HCT116 (cell line): ENCODE results near the gene TYRO3. TPM values are rescaled to one million over a fixed set of nuclear protein-coding genes. Genes with fewer than 3 reads are reported as not detected.

ENCODE experiments used
- ATAC-seq: fragments of 200-7000 bp; cut with Tn5 transposase; 2 replicates; pipeline ENCODE4 v1.9.1; 2020; ENCODE audit warnings: mild to moderate bottlenecking, moderate library complexity
- BruUV-seq: library from RNA; stranded (reverse); fragments of 400-500 nt; replicated peaks from 2 replicates; lab custom pipeline; 2021; lab: Mats Ljungman, UMichigan
- CTCF ChIA-PET: fragments of 300-600 bp; sonication (Branson Sonifier 250); formaldehyde crosslinking; loops from one replicate; lab custom pipeline; 2021; ENCODE audit warnings: antibody characterized with exemption; lab: Charles Lee
- POLR2A ChIA-PET: fragments of 300-600, 350-600 bp; sonication (Branson Sonifier 250); formaldehyde crosslinking; loops from one replicate; lab custom pipeline; 2021; ENCODE audit warnings: antibody characterized with exemption; lab: Charles Lee
- RAD21 ChIA-PET, 2 experiments: fragments of 300-600 bp; sonication (Branson Sonifier 250); formaldehyde crosslinking; loops; one replicate each; lab custom pipeline; 2023; ENCODE audit warnings: low total read pairs in 2 of 2; ENCODE audit not compliant: uncharacterized antibody in 2 of 2, unreplicated experiment in 2 of 2, low non-redundant PET in 1 of 2; lab: Charles Lee
- DNase-seq: peaks from one replicate; pipeline ENCODE4 v3.0.0-alpha.2; 2010; ENCODE audit warnings: low read depth, low spot score
- H2AFZ ChIP-seq: fragments of 200-600 bp; shearing (Covaris generic), sonication (generic); 2 replicates; pipeline ENCODE4 v1.6.1; 2017; ENCODE audit warnings: low read depth, mixed run types, mixed read lengths, antibody characterized with exemption, low read length; ENCODE audit not compliant: poor library complexity, severe bottlenecking
- H3K27ac ChIP-seq: 2 replicates; pipeline ENCODE4 v1.5.1; 2012; ENCODE audit warnings: low read depth, low read length
- H3K27me3 ChIP-seq: fragments of 200-600 bp; sonication (generic); 2 replicates; pipeline ENCODE4 v1.6.1; 2016; ENCODE audit warnings: mixed run types, low read length, mixed read lengths; ENCODE audit not compliant: insufficient read depth
- H3K36me3 ChIP-seq, 2 experiments: fragments of 200-500 bp in 1 of 2; fragments of 200-600 bp in 1 of 2; sonication (Bioruptor generic) in 1 of 2; sonication (generic) in 1 of 2; 2 replicates each; pipeline versions ENCODE4 v1.5.1 to v1.6.1; 2014 to 2016; ENCODE audit warnings: low read length in 2 of 2, inconsistent platforms in 1 of 2, mixed read lengths in 1 of 2, mixed run types in 1 of 2; ENCODE audit not compliant: insufficient read depth in 2 of 2, control insufficient read depth in 1 of 2
- H3K4me1 ChIP-seq, 2 experiments: fragments of 200-600 bp in 1 of 2; sonication (generic) in 1 of 2; 2 replicates each; pipeline versions ENCODE4 v1.5.1 to v1.6.1; 2012 to 2017; ENCODE audit warnings: low read length in 2 of 2, inconsistent platforms in 1 of 2, mild to moderate bottlenecking in 1 of 2, mixed read lengths in 1 of 2, mixed run types in 1 of 2, moderate library complexity in 1 of 2; ENCODE audit not compliant: insufficient read depth in 2 of 2, control insufficient read depth in 1 of 2
- H3K4me2 ChIP-seq: fragments of 200-600 bp; sonication (generic); 2 replicates; pipeline ENCODE4 v1.6.1; 2017; ENCODE audit warnings: mixed run types, low read length, mixed read lengths
- H3K4me3 ChIP-seq, 2 experiments: fragments of 200-600 bp in 1 of 2; sonication (generic) in 1 of 2; replicated peaks in 1 of 2; 2 replicates each; pipeline ENCODE4 v1.5.1; 2011 to 2016; ENCODE audit warnings: low read length in 2 of 2, control low read depth in 1 of 2, low read depth in 1 of 2, mild to moderate bottlenecking in 1 of 2, mixed read lengths in 1 of 2, mixed run types in 1 of 2
- H3K79me2 ChIP-seq: fragments of 200-600 bp; sonication (generic); 2 replicates; pipeline ENCODE4 v1.6.1; 2017; ENCODE audit warnings: mild to moderate bottlenecking, mixed run types, low read length, moderate library complexity, mixed read lengths; ENCODE audit not compliant: insufficient read depth
- H3K9ac ChIP-seq: fragments of 200-600 bp; sonication (generic); 2 replicates; pipeline ENCODE4 v1.6.1; 2016; ENCODE audit warnings: low read length, mixed read lengths
- H3K9me2 ChIP-seq: fragments of 200-600 bp; sonication (generic), shearing (Covaris generic); 2 replicates; pipeline ENCODE4 v1.6.1; 2017; ENCODE audit warnings: mixed run types, mild to moderate bottlenecking, moderate library complexity; ENCODE audit not compliant: insufficient read depth
- H3K9me3 ChIP-seq, 2 experiments: fragments of 200-500 bp in 1 of 2; fragments of 200-600 bp in 1 of 2; sonication (Bioruptor generic) in 1 of 2; sonication (generic) in 1 of 2; 2 replicates each; pipeline ENCODE4 v1.6.1; 2014 to 2017; ENCODE audit warnings: low read length in 2 of 2, mixed read lengths in 2 of 2, inconsistent platforms in 1 of 2, low read depth in 1 of 2, mild to moderate bottlenecking in 1 of 2, mixed run types in 1 of 2, moderate library complexity in 1 of 2; ENCODE audit not compliant: control insufficient read depth in 1 of 2, insufficient read depth in 1 of 2
- H4K20me1 ChIP-seq: fragments of 200-600 bp; sonication (generic), shearing (Covaris generic); 2 replicates; pipeline ENCODE4 v1.6.1; 2017; ENCODE audit warnings: mixed run types, mild to moderate bottlenecking, moderate library complexity; ENCODE audit not compliant: insufficient read depth
- CTCF ChIP-seq, 3 experiments: fragments of 200-600 bp in 1 of 3; sonication (generic) in 1 of 3; IDR thresholded peaks in 2 of 3; conservative IDR thresholded peaks in 1 of 3; 2 replicates each; pipeline ENCODE4 v1.5.1; 2012 to 2017; ENCODE audit warnings: low read depth in 2 of 3, low read length in 2 of 3, antibody characterized with exemption in 1 of 3, borderline replicate concordance in 1 of 3, control low read depth in 1 of 3, mild to moderate bottlenecking in 1 of 3, mixed read lengths in 1 of 3, mixed run types in 1 of 3, moderate library complexity in 1 of 3; ENCODE audit not compliant: insufficient read depth in 1 of 3
- JUND ChIP-seq: IDR thresholded peaks from 2 replicates; pipeline ENCODE4 v1.6.1; 2012
- SRF ChIP-seq: IDR thresholded peaks from 2 replicates; pipeline ENCODE4 v1.6.1; 2012; ENCODE audit warnings: low read depth
- TCF7L2 ChIP-seq: IDR thresholded peaks from 2 replicates; pipeline ENCODE4 v1.7.0; 2011; ENCODE audit warnings: borderline replicate concordance, inconsistent platforms; ENCODE audit not compliant: insufficient read depth, insufficient read length; ENCODE audit errors: extremely low read depth
- ZFX ChIP-seq: fragments of 450-650 bp; IDR thresholded peaks from 2 replicates; pipeline ENCODE4 v1.6.1; 2017
- intact Hi-C: fragments of 100-400 bp; cut with micrococcal nuclease; formaldehyde crosslinking; loops from 2 replicates; pipeline ENCODE4 v1.10.0; 2022
- total RNA-seq: library from RNA; stranded (reverse); gene quantifications from one replicate; pipeline ENCODE4 v1.2.1, GENCODE V29; 2021; ENCODE audit not compliant: unreplicated experiment
- TF ChIP-seq, protein P1 (sequence below): IDR thresholded peaks from 2 replicates; pipeline ENCODE4 v1.6.1; 2011; ENCODE audit warnings: mild to moderate bottlenecking, low read length, moderate library complexity; ENCODE audit not compliant: insufficient replicate concordance; ENCODE audit errors: extremely low read depth

TYRO3 gene
- total RNA-seq, 1 experiment from 2014 or later = 34.6 TPM

DNA sequence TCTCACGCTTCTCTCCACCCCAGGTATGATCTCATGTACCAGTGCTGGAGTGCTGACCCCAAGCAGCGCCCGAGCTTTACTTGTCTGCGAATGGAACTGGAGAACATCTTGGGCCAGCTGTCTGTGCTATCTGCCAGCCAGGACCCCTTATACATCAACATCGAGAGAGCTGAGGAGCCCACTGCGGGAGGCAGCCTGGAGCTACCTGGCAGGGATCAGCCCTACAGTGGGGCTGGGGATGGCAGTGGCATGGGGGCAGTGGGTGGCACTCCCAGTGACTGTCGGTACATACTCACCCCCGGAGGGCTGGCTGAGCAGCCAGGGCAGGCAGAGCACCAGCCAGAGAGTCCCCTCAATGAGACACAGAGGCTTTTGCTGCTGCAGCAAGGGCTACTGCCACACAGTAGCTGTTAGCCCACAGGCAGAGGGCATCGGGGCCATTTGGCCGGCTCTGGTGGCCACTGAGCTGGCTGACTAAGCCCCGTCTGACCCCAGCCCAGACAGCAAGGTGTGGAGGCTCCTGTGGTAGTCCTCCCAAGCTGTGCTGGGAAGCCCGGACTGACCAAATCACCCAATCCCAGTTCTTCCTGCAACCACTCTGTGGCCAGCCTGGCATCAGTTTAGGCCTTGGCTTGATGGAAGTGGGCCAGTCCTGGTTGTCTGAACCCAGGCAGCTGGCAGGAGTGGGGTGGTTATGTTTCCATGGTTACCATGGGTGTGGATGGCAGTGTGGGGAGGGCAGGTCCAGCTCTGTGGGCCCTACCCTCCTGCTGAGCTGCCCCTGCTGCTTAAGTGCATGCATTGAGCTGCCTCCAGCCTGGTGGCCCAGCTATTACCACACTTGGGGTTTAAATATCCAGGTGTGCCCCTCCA lies 19.1 kb downstream of the TYRO3 start:
- Histone ChIP-seq H3K79me2 (no peaks in the 10 kb centered on the region), H4K20me1 (no peaks in the 10 kb centered on the region), H3K27ac (no peak overlapping the region), H3K4me2 (no peak overlapping the region), H3K27me3 (no peaks in the 10 kb centered on the region), H3K36me3 (0 out of 4 replicates have a peak, but pooled peaks cover 0 to 4% of the 10 kb centered on the region in 2 experiments), H3K9me2 (no peaks in the 10 kb centered on the region), H3K9me3 (no peaks in the 10 kb centered on the region), H3K9ac (no peak overlapping the region), H3K4me1 (no peaks in the 10 kb centered on the region; a peak in 1 of 4 replicates), H2AFZ (no peak overlapping the region), H3K4me3 (no peak overlapping the region)
- CTCF ChIA-PET = no interaction called here
- DNase-seq = no peak
- ATAC-seq = peak; percentile 28; the same call in 1 of the 2 replicates
- intact Hi-C loops = no loop called here
- no TSS peak for BruUV-seq
- RAD21 ChIA-PET = interaction anchor here in 1 of 2 experiments (0.9 kb wide), 1 partner anchor 112 kb away, joined by 3 read pairs; no protein-coding TSS in a partner anchor
- TF ChIP-seq, protein P1, sequence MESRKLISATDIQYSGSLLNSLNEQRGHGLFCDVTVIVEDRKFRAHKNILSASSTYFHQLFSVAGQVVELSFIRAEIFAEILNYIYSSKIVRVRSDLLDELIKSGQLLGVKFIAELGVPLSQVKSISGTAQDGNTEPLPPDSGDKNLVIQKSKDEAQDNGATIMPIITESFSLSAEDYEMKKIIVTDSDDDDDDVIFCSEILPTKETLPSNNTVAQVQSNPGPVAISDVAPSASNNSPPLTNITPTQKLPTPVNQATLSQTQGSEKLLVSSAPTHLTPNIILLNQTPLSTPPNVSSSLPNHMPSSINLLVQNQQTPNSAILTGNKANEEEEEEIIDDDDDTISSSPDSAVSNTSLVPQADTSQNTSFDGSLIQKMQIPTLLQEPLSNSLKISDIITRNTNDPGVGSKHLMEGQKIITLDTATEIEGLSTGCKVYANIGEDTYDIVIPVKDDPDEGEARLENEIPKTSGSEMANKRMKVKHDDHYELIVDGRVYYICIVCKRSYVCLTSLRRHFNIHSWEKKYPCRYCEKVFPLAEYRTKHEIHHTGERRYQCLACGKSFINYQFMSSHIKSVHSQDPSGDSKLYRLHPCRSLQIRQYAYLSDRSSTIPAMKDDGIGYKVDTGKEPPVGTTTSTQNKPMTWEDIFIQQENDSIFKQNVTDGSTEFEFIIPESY = no peak
- TF ChIP-seq CTCF (IDR thresholded peaks at IDR 0.05 in 2 of 3, conservative IDR thresholded peaks at IDR 0.05 in 1 of 3; ENCODE audit: borderline replicate concordance in 1 of 3, insufficient read depth in 1 of 3, low read depth in 2 of 3, low read length in 2 of 3) (no peak), TCF7L2 (no peak), SRF (no peak), JUND (no peak), ZFX (no peak)
- POLR2A ChIA-PET = no interaction called here
